NOMO-1 treated with dmso at 0.1 percent for 144 hours (cell line): Measurements from ENCODE around the gene ATOSA.

ENCODE experiments used
- DNase-seq: peaks from one replicate; lab custom pipeline; 2025; ENCODE audit not compliant: unreplicated experiment; lab: John Stamatoyannopoulos, UW

ATOSA gene

DNA sequence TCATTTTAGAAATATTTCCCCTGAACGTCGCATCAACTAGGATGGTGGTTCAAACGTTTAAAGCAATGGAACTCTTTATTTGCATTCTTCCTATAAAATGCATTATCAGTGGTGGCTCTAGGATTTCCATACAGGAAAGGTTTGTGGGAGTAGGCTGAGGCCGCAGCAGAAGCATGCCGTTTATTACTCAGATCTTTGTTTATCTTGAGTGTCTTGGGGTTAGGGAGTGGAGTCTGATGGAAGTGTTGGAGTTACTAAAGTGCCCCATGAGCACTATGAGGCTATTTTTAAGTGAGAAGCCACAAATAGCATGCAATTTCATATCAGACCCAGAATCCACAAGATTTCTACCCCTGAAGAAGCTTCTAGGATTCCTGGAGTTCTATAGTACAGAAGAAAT is 26.2 kb downstream of the ATOSA start:
- DNase-seq = no peak

DNA sequence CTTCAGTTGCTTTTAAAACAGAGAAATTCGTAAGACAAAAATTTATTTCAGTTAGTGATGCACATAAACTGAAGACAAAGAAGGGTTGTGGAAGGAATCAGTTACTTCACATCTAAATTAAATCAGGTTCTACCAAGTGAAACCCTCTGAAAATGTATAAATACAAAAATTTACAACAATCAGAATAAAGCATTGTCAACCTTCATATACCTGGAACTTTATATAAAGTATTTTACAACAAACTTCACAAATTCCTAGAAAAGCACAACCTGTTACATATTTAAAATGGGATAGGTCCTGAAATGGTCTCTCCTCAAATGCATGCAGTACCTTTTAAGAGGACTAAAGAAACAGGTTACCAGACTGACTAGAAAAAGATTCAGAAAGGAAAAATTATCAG is 26.9 kb downstream of the ATOSA start:
- no peak for DNase-seq

GRCh38 chr15:52651868-52652267 is 27.3 kb downstream of the ATOSA start:
- DNase-seq = no peak

DNA sequence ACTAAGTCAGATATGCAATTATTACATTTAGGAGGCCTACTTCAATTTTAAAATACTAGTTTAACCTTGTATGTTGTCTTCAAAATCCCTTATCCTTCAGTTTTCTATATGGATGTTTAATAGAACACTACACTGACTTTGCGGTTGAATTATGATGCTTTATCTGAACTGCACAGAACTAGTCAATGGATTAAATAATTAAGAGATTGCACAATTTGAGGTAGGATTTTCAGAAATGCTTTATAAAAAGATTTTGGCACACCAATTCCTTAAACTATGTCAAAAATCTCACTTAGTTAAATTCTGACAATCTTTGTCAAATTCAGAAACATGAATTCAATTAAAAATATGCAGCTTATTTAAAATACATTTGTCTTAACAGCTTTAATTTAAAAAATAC is 28.1 kb downstream of the ATOSA start:
- DNase-seq = no peak

DNA sequence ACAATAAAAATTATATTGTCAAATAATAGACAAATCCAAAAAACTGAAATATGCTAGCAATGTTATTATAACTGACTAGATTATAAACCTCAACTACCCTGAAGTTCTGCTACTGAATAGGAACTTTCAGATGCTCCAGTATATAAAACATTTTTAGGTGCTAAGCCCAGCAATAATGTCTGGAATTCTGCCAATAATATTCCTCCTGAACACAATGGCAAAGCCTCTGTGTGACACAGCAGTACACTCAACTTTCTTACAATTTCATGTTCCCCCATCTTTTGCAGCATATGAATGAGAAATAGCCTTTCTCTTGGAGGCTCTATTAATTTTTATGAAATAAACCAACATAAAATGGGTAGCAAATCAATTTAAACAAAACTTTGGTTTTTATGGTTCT is 29.5 kb downstream of the ATOSA start:
- no peak for DNase-seq

GRCh38 chr15:52645916-52646315 is 33.3 kb downstream of the ATOSA start:
- DNase-seq = no peak

DNA sequence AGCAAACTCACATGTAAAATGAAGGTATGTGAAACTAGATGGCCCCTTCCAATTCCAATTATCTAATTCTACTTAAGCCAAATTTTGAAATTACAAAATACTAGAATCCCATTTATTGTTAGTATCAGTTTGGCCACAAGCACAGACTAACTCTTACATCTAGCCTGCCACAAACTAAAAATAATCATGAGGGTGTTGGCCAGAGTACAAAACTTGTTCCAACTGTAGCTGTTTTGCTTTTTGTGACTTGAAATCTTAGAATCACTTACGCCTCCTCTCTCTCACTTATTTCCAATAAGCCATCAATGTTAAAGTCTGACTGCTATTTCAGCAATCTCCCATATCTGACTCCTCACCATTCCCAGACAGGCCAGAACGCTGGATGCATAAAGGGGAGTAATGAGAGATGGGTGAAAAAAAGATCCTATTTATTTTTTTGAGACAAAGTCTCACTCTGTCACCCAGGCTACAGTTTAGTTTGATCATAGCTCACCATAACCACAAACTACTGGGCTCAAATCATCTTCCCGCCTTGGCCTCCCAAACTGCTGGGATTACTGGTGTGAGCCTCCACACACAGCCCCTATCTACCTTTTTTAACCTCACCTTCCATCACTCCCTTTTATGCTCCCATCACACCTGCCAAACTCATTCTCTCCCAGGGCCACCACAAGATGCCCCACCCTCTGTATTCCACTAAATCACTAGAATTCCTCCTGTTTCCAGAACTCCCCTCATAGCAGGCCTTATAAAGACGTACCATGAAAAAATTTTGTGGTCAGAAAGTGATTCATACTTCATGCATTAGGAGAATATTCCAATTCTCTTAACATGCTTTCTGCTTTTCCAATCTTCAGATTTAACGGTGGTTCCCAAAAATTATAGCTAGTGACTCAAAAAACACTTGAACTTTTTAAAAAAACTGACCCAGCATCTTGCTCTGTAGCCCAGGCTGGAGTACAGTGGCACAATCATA is 36.5 kb downstream of the ATOSA start:
- no peak for DNase-seq

DNA sequence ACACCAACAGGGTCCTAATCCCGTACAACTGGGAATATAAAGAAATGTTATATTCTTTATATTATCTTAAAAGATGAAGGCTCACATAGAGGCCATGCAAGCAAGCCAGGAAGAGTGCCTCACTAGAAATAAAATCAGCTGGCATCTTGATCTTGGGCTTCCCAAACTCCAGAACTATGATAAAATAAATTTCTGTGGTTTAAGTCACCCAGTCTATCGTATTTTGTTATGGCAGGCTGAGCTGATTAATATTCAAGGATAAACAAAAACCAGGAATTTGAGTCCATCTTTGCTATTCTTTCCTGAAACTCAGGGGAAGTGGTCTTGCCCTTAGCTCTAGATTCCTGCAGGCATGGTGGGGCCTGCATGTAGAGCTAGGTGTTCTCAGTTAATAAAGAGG is 42.7 kb downstream of the ATOSA start:
- no peak for DNase-seq

- no peak for DNase-seq
Observed at GRCh38 chr15:52635908-52636307, 43.3 kb downstream of the ATOSA start.
